Erythroblast (primary cell): ENCODE results near the gene DSG2.

ENCODE experiments used
- GATA1 ChIP-seq: IDR thresholded peaks from 2 replicates; pipeline ENCODE4 v1.6.1; 2011; ENCODE audit warnings: low read depth, mild to moderate bottlenecking, control low read depth, low read length, moderate library complexity
- POLR2A ChIP-seq: IDR thresholded peaks from 2 replicates; pipeline ENCODE4 v1.6.1; 2011; ENCODE audit warnings: mild to moderate bottlenecking, low read length

DNA sequence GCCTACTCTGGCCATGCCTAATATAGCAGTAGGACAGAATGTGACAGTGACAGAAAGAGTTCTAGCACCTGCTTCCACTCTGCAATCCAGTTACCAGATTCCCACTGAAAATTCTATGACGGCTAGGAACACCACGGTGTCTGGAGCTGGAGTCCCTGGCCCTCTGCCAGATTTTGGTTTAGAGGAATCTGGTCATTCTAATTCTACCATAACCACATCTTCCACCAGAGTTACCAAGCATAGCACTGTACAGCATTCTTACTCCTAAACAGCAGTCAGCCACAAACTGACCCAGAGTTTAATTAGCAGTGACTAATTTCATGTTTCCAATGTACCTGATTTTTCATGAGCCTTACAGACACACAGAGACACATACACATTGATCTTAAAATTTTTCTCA is 48.5 kb downstream of the DSG2 start:
- no peak for TF ChIP-seq POLR2A
- TF ChIP-seq GATA1 = no peak
